H7 (cell line): ENCODE data around the gene ALDH4A1. TPM values are rescaled to one million over a fixed set of nuclear protein-coding genes. Genes with fewer than 3 reads are reported as not detected.
"Not testable (repeated sequence)": the region's sequence is repeated elsewhere in the genome, so short reads cannot be mapped to it uniquely, and the experiment has no call there.

ENCODE experiments used
- DNase-seq: peaks from one replicate; pipeline ENCODE4 v3.0.0; 2012
- H3K27me3 ChIP-seq: 2 replicates; pipeline ENCODE4 v1.6.0; 2011; ENCODE audit warnings: mild to moderate bottlenecking, low read length; ENCODE audit not compliant: control insufficient read depth, insufficient read depth
- H3K36me3 ChIP-seq: replicated peaks from 2 replicates; pipeline ENCODE4 v1.5.1; 2011; ENCODE audit warnings: low read length; ENCODE audit not compliant: control insufficient read depth, insufficient read depth
- H3K4me3 ChIP-seq: 2 replicates; pipeline ENCODE4 v1.5.1; 2011; ENCODE audit warnings: low read depth, mild to moderate bottlenecking, control low read depth, low read length, moderate library complexity; ENCODE audit not compliant: insufficient read depth
- total RNA-seq: library from RNA; depleted of rRNA; stranded (reverse); fragments of >200 nt; shearing (Covaris generic); gene quantifications from 2 replicates; pipeline ENCODE4 v1.2.3, GENCODE V29; 2014

The ALDH4A1 gene
- total RNA-seq, 1 experiment from 2014 or later = 23.8 TPM

DNA sequence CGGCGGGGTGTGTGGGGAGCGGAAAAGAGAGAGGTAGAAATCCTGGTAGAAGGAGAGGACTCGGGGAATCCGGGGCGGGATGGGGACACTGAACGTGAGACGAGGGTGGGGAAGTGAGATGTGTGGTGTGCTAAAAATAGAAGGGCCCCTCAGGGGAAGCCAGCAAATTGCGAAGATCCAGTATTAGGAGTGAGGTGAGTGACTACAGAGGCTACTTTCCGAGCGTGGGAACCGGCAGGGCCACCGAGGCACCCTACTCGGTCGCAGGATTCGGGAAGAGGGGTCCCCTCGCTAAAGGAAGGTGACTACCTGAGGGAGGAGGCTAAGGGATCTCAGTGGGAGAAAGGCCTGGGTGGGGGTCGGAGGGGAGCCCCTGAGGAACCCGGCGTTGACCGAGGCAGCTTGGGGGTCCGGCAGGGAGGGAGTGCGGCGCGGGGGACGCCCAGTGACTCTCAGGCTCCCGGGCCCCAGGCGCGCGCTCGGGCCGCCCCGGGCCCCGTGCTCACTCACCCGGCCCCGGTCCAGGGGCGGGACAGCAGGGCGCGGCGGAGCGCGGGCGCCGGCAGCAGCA, 318 bp downstream of the ALDH4A1 start:
- Histone ChIP-seq H3K27me3 (peaks cover 5% of the 10 kb centered on the region; the same call in 1 of the 2 replicates), H3K36me3 (0 out of 2 replicates have a peak, but pooled peaks cover 2% of the 10 kb centered on the region), H3K4me3 (peak overlapping the region; percentile 82)
- DNase-seq = peak; percentile 72

DNA sequence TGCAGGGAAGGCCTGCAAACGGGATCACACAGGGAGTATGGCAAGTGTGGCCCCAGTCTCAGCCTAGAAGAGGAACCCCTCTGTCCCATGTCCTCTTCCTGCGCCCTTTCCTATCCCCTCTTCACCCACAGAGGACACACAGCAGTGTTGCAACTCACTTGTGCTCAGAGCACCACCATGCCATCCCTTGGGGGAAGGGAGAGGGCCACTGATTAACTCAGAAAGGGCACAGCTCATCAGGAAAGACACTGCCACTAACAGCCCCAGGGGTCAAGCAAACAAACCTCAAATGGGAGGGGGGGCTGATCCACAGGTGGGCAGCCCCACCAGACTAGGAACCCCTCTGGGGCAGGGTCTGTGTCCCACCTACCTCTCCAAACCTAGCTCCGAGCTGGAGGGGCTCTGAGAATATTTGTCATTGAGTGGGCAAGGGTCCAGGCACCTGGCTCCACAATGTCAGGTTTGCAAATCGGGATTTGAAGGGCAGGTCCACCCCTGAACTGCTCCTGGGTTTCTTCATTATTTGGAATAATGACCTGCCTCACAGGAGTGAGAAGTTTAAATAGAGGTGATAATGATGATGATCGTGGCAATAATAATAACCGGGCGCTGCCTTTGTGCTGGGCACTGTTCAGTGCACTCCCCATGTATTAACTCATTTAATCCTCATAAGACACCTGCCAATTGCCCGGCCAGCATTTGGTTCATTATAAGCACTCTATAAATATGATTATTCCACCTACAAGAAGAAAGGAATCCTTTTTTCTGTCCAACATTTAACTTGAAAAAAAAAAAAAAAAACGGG, 1.0 kb downstream of the ALDH4A1 start:
- no peak for DNase-seq
- peak overlapping the region; percentile 82; the same call in 1 of the 2 replicates for H3K4me3 ChIP-seq
- peaks cover 5% of the 10 kb centered on the region; the same call in 1 of the 2 replicates for H3K27me3 ChIP-seq
- 0 out of 2 replicates have a peak, but pooled peaks cover 2% of the 10 kb centered on the region for H3K36me3 ChIP-seq

DNA sequence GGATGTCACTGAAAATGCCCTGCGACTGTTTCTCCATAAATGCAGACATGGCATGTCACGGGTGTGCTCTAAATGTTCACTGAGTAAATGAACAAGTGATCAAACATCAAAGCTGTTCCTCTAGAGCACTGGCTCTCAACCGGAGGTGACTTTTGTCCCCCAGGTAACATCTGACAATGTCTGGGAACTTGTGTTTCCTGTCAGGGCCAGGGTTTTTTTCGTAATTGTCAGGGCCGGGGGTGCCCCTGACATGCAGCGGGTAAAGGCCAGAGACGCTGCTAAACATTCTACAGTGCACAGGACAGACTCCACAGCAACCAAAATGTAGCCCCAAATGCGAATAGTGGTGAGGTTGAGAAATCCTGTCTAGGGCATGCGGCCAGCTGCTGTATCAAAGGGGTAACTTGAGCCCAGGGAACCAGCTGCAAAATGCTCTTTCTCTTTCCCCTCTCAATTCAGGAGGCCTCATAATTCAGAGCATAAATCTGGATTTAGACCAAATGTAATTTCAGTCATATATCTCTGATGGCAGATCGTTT, 2.0 kb downstream of the ALDH4A1 start:
- DNase-seq = no peak
- Histone ChIP-seq H3K36me3 (0 out of 2 replicates have a peak, but pooled peaks cover 2% of the 10 kb centered on the region), H3K4me3 (no peak overlapping the region), H3K27me3 (peaks cover 5% of the 10 kb centered on the region; the same call in 1 of the 2 replicates)

DNA sequence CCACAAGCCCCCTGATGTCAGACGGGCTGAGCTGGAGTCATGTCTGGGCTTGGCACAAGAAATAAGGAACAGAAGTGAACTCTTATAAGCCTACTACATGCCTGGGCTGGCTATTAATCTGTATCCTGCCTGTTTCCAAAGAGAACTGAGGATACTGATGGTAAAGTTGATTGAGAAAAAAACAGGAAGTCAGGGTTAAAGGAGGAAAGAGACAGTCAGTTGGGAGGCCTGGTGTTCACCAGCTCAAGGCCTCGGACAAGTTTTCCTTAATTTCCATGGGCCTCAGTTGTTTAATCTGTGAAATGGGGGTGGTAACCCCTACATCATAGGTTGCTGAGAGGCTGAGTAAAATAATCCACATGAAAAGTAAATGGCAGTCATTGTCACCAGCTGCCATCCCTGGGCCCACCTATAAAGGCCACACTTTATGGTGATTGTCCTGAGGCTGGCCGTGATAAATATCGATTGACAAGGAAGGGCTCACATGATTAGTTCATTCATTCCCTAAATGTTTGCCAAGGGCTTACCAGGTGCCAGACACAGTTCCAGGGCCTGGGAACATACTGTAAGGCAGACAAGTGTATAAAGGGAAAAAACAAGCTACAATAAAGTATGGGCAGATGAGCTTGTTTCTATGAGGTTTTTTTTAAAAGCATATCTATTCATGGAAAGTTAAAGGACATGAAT, 2.8 kb downstream of the ALDH4A1 start:
- no peak for DNase-seq
- Histone ChIP-seq H3K4me3 (no peak overlapping the region), H3K36me3 (0 out of 2 replicates have a peak, but pooled peaks cover 2% of the 10 kb centered on the region), H3K27me3 (peaks cover 5% of the 10 kb centered on the region; the same call in 1 of the 2 replicates)

DNA sequence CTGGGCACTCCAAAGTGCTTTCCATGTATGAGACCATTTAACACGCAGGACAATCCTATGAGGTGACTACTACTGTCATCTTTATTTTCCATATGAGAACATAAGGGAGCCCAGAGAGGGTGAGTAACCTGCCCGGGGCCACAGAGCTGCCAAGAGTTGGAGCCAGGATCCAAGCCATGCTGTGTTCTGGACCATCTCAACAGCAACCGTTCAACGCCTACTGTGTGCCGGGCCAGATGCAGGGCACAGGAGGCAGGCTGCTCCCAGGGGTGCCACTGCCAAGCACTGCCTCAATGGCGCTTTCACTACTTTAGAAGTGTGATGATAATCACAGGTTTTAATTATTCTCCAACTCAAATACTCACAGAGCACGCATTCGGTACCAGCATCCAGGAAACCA, 3.8 kb downstream of the ALDH4A1 start:
- H3K36me3 ChIP-seq = 0 out of 2 replicates have a peak, but pooled peaks cover 2% of the 10 kb centered on the region
- no peak overlapping the region for H3K4me3 ChIP-seq
- peaks cover 5% of the 10 kb centered on the region; the same call in 1 of the 2 replicates for H3K27me3 ChIP-seq
- no peak for DNase-seq

DNA sequence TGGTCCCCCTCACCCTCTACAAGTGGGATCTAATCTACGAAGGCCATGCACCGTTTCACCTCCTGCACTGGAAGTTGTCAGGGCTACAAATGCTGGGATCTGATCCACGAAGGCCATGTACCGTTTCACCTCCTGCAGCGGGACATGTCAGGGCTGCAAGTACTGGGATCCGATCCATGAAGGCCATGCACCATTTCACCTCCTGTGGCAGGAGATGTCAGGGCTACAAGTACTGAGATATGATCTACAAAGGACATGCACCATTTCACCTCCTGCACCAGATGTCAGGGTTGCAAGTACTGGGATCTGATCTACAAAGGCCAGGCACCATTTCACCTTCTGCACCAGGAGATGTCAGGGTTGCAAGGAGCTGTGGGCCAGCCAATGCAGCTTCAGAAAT, 7.0 kb downstream of the ALDH4A1 start:
- no peak overlapping the region for H3K4me3 ChIP-seq
- DNase-seq = no peak
- 0 out of 2 replicates have a peak, but pooled peaks cover 2% of the 10 kb centered on the region for H3K36me3 ChIP-seq
- H3K27me3 ChIP-seq = no peaks in the 10 kb centered on the region

DNA sequence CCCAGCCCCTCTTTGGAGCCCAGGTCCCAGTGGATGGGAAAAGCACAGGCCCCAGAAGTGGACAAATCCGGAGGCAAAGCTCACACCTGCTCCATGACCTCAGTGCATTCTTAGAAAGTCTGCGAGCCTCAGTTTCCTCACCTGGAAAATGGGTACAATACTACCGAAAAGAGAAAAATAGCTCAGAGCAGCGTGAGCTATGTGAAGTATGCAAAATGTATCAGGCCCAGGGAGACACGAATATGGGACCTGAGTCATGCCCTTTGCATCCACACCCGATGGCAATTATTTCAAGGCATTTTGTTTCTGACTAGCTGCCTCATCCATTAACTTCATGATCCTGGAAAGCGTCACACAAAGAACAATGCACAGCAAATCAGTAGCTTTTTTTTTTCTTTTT, 9.2 kb downstream of the ALDH4A1 start:
- Histone ChIP-seq H3K27me3 (no peaks in the 10 kb centered on the region), H3K4me3 (no peak overlapping the region), H3K36me3 (peaks cover 2% of the 10 kb centered on the region; the same call in 1 of the 2 replicates)
- DNase-seq = no peak

DNA sequence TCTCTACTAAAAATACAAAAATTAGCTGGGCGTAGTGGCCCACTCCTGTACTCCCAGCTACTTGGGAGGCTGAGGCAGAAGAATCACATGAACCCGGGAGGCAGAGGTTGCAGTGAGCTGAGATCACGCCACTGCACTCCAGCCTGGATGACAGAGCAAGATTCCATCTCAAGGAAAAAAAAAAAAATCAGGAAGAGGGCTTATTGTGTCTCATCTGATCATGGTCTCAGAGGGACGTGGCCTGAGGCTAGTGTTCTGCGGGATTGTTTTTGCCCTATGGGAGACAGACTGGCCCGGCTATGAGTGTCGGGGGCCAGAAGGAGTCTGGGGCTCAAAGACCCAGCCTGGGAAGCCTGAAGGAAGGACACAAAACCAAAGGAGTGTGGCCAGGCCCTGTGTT, 10.5 kb downstream of the ALDH4A1 start:
- DNase-seq, H3K4me3 ChIP-seq, H3K27me3 ChIP-seq, H3K36me3 ChIP-seq: not testable (repeated sequence)

DNA sequence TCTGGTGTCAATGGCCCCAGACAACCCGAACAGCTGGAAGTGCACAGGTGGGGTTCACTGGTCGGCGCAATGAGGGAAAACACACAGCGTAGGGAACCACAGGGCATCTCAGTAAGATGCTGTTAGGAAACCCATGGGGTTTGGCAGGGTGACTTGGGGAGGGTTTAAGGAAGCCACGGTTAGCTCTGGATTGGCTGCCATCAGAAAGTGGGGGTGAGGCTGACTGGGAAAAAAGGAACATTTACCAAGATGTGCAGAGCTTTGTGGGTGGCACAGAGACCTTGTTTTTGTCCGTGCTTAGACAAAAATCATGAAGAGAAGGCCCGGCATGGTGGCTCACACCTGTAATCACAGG, 11.0 kb downstream of the ALDH4A1 start:
- no peak for DNase-seq
- Histone ChIP-seq H3K36me3 (no peaks in the 10 kb centered on the region; the same call in 1 of the 2 replicates), H3K27me3 (no peaks in the 10 kb centered on the region), H3K4me3 (no peak overlapping the region)

DNA sequence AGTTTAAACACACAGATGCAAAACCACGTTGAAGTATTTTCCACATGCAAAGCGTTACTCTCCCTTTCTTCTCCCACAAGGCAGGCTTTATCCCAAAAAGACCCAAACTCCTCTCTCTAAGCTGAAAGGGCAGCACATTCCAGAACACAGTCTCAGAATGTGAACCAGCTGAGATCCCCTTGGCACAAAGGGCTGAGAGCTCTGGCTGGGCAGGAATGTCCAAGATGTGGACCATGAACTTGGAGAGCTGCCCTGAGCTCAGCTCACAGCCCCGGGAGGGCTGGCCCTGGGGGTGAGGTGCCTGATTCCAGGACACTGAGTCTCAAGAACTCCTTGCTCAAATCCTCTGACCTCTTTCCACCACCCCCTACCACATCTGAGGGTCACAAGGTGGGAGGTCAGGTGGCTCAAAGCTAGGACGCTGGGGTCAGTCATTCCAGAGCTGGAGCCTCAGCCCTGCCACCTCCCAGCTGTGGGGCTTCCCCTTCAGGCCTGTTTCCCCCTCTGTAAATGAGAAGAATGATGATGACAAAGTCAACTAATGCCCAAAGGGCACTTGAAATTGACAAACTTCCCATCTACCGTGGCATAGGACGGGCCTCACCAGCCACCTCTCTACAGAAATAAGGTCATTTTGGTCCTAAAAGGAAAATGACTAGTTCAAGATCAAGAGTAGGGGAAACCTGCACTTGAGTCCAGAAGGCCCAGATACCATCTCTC, 11.5 kb downstream of the ALDH4A1 start:
- no peak overlapping the region for H3K4me3 ChIP-seq
- H3K36me3 ChIP-seq = no peaks in the 10 kb centered on the region; the same call in 1 of the 2 replicates
- no peak for DNase-seq
- no peaks in the 10 kb centered on the region for H3K27me3 ChIP-seq

DNA sequence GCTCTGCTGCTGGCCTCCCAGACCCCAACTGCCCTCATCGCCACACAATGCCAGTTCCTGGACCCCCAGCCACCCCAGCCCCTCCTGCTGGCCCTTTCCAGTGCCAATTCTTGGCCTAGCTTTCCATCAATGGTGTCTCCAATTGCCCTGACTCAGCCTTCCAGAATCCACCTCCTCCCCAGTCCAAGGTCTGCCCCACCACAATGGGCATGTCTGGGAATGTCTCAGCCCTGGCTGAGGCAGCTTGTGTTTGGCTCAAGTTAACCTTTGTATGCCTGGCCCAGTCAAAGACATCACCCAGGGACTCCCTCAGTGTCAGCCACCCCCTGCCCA, 16.4 kb downstream of the ALDH4A1 start:
- H3K4me3 ChIP-seq = no peak overlapping the region
- DNase-seq = no peak
- no peaks in the 10 kb centered on the region; the same call in 1 of the 2 replicates for H3K36me3 ChIP-seq
- H3K27me3 ChIP-seq = no peaks in the 10 kb centered on the region

DNA sequence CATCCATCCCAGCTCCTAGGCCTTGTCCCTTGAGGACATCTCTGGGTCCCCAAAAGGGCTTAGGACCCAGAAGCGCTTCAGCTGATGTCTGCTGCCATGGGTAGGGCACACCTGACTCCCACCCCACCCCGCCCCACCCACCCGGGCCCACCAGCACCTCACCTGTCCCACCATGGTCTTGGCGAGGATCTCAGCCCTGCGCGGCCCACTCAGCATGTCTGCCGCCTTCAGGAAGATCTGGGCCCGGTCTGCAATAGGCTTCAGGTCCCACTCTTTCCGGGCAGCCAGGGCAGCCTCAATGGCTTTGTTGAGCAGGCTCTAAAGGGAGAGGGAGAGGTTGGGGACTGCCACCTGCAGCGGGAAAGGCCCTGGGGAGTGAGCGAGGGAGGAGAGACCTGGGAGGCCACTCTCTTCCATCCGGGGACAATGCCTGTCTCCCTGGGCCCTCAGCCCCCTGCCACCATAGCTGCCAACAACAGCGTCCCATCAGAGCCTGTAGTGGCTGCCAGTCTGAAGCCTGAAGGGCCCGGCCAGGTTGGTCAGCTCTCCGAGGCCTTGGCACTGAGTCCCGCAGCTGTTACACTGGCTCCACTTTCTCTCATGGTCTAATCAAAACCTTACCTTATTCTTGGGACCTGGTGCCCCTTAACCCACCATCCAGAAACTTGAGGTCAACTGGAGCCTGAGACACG, 16.9 kb downstream of the ALDH4A1 start:
- H3K36me3 ChIP-seq = no peaks in the 10 kb centered on the region; the same call in 1 of the 2 replicates

DNA sequence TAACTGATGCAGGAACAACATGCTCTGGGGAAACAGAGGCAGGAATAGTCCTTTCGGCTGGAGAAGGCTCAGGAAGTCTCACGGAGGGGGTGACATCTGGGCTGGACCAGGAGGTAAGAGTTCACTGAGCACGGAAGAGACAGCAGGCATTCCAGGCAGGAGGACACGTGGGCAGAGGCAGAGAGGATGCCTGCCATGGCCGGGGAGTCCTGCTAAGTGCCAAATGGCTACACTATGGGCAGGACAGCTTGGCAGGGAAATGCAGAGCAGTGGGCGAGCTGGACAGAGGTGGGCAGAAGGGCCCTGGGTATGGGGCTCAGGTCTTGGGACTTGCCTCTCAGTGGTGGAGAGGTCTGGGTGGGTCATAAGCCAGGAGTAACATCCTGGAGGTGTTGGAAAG, 17.6 kb downstream of the ALDH4A1 start:
- H3K4me3 ChIP-seq = no peak overlapping the region
- H3K27me3 ChIP-seq = no peaks in the 10 kb centered on the region
- DNase-seq = no peak
- no peaks in the 10 kb centered on the region; the same call in 1 of the 2 replicates for H3K36me3 ChIP-seq

More for the DNA sequence above, 16.9 kb downstream of the ALDH4A1 start:
- Histone ChIP-seq H3K27me3 (no peaks in the 10 kb centered on the region), H3K4me3 (no peak overlapping the region)
- DNase-seq = no peak

DNA sequence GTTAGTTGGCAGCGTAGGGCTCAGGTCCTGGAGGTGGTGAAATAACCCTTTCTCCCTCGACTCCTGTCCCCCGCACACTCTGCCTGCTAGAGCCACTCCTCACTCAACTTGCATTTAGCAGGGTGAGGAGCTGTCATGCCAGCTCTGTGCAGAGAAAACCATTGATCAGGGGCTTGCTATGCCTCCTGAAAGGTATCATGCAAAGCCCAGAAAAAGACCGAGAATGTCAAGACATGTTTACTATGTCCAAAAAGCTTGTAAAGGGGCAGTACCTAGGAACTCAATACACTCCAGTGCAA, 18.0 kb downstream of the ALDH4A1 start:
- no peaks in the 10 kb centered on the region; the same call in 1 of the 2 replicates for H3K36me3 ChIP-seq
- no peak for DNase-seq
- H3K4me3 ChIP-seq = no peak overlapping the region
- H3K27me3 ChIP-seq = no peaks in the 10 kb centered on the region
